GM18507 (cell line): ENCODE results near the gene BPHL.
"Not testable (repeated sequence)": the region's sequence is repeated elsewhere in the genome, so short reads cannot be mapped to it uniquely, and the experiment has no call there.

Experiments
- DNase-seq: peaks from one replicate; pipeline ENCODE4 v3.0.0; 2011; ENCODE audit warnings: low read depth; ENCODE audit not compliant: insufficient read length; ENCODE audit errors: extremely low spot score
- FAIRE-seq: peaks from 2 replicates; lab custom pipeline; 2011; peaks lifted over from hg19 to GRCh38; lab: Jason Lieb, UNC

BPHL gene

GRCh38 chr6:3119040-3119723, 671 bp downstream of the BPHL start:
- no peak for FAIRE-seq
- no peak for DNase-seq

GRCh38 chr6:3120765-3121089, 2.2 kb downstream of the BPHL start:
- DNase-seq = no peak
- no peak for FAIRE-seq

- FAIRE-seq = no peak
These were observed 4.3 kb downstream of the BPHL start for GRCh38 chr6:3122823-3123182.

GRCh38 chr6:3124667-3125066, 6.2 kb downstream of the BPHL start:
- FAIRE-seq (no peak), DNase-seq (no peak)

More at GRCh38 chr6:3122823-3123182, 4.3 kb downstream of the BPHL start:
- no peak for DNase-seq

- DNase-seq (no peak), FAIRE-seq (no peak)
These were observed 7.3 kb downstream of the BPHL start for GRCh38 chr6:3125815-3126214.

GRCh38 chr6:3128356-3129108, 10.0 kb downstream of the BPHL start:
- FAIRE-seq (no peak), DNase-seq (no peak)

GRCh38 chr6:3131695-3132094, 13.2 kb downstream of the BPHL start:
- no peak for FAIRE-seq
- DNase-seq = no peak

- DNase-seq (no peak), FAIRE-seq (no peak)
These were observed 15.0 kb downstream of the BPHL start for GRCh38 chr6:3133515-3133914.

- DNase-seq (no peak), FAIRE-seq (no peak)
These were observed 17.3 kb downstream of the BPHL start for GRCh38 chr6:3135668-3136291.

GRCh38 chr6:3136292-3137011, 17.9 kb downstream of the BPHL start:
- FAIRE-seq (no peak), DNase-seq (no peak)

- DNase-seq (no peak), FAIRE-seq (no peak)
These were observed 18.7 kb downstream of the BPHL start for GRCh38 chr6:3137057-3137777.

GRCh38 chr6:3137873-3138272, 19.4 kb downstream of the BPHL start:
- not testable (repeated sequence) for FAIRE-seq, DNase-seq

GRCh38 chr6:3138341-3138740, 19.8 kb downstream of the BPHL start:
- DNase-seq = no peak

GRCh38 chr6:3139090-3139903, 20.8 kb downstream of the BPHL start:
- no peak for FAIRE-seq
- no peak for DNase-seq

More at GRCh38 chr6:3138341-3138740, 19.8 kb downstream of the BPHL start:
- no peak for FAIRE-seq

GRCh38 chr6:3140201-3140600, 21.7 kb downstream of the BPHL start:
- FAIRE-seq (no peak), DNase-seq (no peak)

GRCh38 chr6:3142536-3142935, 24.0 kb downstream of the BPHL start:
- FAIRE-seq = no peak
- no peak for DNase-seq

GRCh38 chr6:3143158-3143557, 24.6 kb downstream of the BPHL start:
- DNase-seq = no peak
- no peak for FAIRE-seq

GRCh38 chr6:3144571-3144970, 26.1 kb downstream of the BPHL start:
- FAIRE-seq (no peak), DNase-seq (no peak)
